ENCODE measurements around the gene ARMC9.
"Not testable (repeated sequence)": the region's sequence is repeated elsewhere in the genome, so short reads cannot be mapped to it uniquely, and the experiment has no call there.

GRCh38 chr2:231400681-231401080 is 202.2 kb downstream of the ARMC9 start:
- TF ChIP-seq CTCF, POLR2A (IDR thresholded peaks at IDR 0.05): not testable (repeated sequence)

Measured in heart left ventricle (tissue), 13 donors.